Panc1 (cell line): ENCODE data around the gene MN1.

Experiments
- POLR2AphosphoS5 ChIP-seq: IDR thresholded peaks from 2 replicates; pipeline ENCODE4 v1.6.1; 2012; ENCODE audit warnings: mild to moderate bottlenecking, low read depth, low read length, moderate library complexity
- REST ChIP-seq, 2 experiments: IDR thresholded peaks; 2 replicates each; pipeline ENCODE4 v1.6.1; 2011 to 2012; ENCODE audit warnings: low read depth in 2 of 2, control low read depth in 1 of 2, low read length in 1 of 2, mild to moderate bottlenecking in 1 of 2, moderate library complexity in 1 of 2; ENCODE audit not compliant: insufficient read depth in 1 of 2
- SIN3A ChIP-seq: IDR thresholded peaks from 2 replicates; pipeline ENCODE4 v1.6.1; 2012; ENCODE audit warnings: low read depth, mild to moderate bottlenecking, low read length, moderate library complexity, borderline replicate concordance; ENCODE audit not compliant: insufficient read depth
- TF ChIP-seq, protein P1 (sequence below): fragments of 450-650 bp; IDR thresholded peaks from 2 replicates; pipeline ENCODE4 v1.5.1; 2017; ENCODE audit warnings: mild to moderate bottlenecking

DNA sequence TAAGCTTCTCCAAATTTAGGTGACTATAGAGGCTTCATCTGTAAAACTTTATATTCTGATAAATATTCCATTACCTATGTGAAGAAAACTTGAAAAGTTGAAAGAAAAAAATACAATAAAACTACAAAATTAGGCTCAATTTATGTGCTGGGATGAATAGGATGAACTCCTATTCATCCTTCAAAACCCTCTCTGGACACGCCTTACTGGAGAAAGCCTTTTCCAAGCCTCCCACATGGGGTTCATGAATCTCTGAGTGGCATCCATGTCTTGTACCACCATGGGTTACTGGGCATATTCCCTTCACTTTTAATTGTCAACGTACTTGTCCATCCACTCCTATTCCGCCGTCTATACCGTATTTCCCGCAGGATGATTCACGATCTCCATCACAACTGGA is 55.7 kb downstream of the MN1 start:
- TF ChIP-seq, protein P1, sequence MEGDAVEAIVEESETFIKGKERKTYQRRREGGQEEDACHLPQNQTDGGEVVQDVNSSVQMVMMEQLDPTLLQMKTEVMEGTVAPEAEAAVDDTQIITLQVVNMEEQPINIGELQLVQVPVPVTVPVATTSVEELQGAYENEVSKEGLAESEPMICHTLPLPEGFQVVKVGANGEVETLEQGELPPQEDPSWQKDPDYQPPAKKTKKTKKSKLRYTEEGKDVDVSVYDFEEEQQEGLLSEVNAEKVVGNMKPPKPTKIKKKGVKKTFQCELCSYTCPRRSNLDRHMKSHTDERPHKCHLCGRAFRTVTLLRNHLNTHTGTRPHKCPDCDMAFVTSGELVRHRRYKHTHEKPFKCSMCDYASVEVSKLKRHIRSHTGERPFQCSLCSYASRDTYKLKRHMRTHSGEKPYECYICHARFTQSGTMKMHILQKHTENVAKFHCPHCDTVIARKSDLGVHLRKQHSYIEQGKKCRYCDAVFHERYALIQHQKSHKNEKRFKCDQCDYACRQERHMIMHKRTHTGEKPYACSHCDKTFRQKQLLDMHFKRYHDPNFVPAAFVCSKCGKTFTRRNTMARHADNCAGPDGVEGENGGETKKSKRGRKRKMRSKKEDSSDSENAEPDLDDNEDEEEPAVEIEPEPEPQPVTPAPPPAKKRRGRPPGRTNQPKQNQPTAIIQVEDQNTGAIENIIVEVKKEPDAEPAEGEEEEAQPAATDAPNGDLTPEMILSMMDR: no peak
- no peak for TF ChIP-seq REST (IDR thresholded peaks at IDR 0.05; ENCODE audit: insufficient read depth in 1 of 2, low read depth in 2 of 2, low read length in 1 of 2)
- TF ChIP-seq POLR2AphosphoS5: no peak
- TF ChIP-seq SIN3A: no peak
